SK-N-MC (cell line): ENCODE measurements around the gene FANCF.

Source experiments
- DNase-seq: peaks from one replicate; pipeline ENCODE4 v3.0.0-alpha.2; 2011; ENCODE audit warnings: low read depth, low spot score
- H3K27ac ChIP-seq: fragments of 200-600 bp; sonication (generic); 2 replicates; pipeline ENCODE4 v1.5.1; 2016; ENCODE audit warnings: mixed run types
- H3K36me3 ChIP-seq: fragments of 200-600 bp; sonication (generic); 2 replicates; pipeline ENCODE4 v1.6.1; 2017; ENCODE audit warnings: antibody characterized with exemption, low read length, mixed read lengths; ENCODE audit not compliant: insufficient read depth
- H3K4me3 ChIP-seq: fragments of 200-600 bp; sonication (generic); 2 replicates; pipeline ENCODE4 v1.5.1; 2016
- H3K9ac ChIP-seq: fragments of 200-600 bp; sonication (generic); 2 replicates; pipeline ENCODE4 v1.8.0; 2017; ENCODE audit warnings: mixed run types, mixed read lengths; ENCODE audit not compliant: insufficient read length
- H3K9me3 ChIP-seq: fragments of 200-600 bp; sonication (generic); 2 replicates; pipeline ENCODE4 v1.6.1; 2017; ENCODE audit warnings: low read depth, mild to moderate bottlenecking, antibody characterized with exemption, low read length, moderate library complexity, mixed read lengths
- EZH2 ChIP-seq: fragments of 200-600 bp; sonication (generic); IDR thresholded peaks from one replicate; pipeline ENCODE4 v1.6.1; 2017; ENCODE audit warnings: antibody characterized with exemption
- FOXP2 ChIP-seq: optimal IDR thresholded peaks from 2 replicates; pipeline ENCODE3; 2011; ENCODE audit warnings: mild to moderate bottlenecking, moderate library complexity; ENCODE audit not compliant: insufficient read depth; ENCODE audit errors: extremely low read length, control extremely low read depth
- POLR2AphosphoS5 ChIP-seq: IDR thresholded peaks from 2 replicates; pipeline ENCODE4 v1.6.1; 2012; ENCODE audit warnings: mild to moderate bottlenecking, low read depth, low read length, borderline replicate concordance

The FANCF gene

GRCh38 chr11:22635689-22636088 is 10.1 kb upstream of the FANCF start:
- H3K9me3 ChIP-seq: no peaks in the 10 kb centered on the region
- H3K9ac ChIP-seq: no peak overlapping the region
- no peak for TF ChIP-seq POLR2AphosphoS5
- TF ChIP-seq EZH2: no peak
- no peak for TF ChIP-seq FOXP2
- H3K27ac ChIP-seq: no peak overlapping the region
- no peak overlapping the region for H3K4me3 ChIP-seq
- no peak for DNase-seq
- H3K36me3 ChIP-seq: no peaks in the 10 kb centered on the region

DNA sequence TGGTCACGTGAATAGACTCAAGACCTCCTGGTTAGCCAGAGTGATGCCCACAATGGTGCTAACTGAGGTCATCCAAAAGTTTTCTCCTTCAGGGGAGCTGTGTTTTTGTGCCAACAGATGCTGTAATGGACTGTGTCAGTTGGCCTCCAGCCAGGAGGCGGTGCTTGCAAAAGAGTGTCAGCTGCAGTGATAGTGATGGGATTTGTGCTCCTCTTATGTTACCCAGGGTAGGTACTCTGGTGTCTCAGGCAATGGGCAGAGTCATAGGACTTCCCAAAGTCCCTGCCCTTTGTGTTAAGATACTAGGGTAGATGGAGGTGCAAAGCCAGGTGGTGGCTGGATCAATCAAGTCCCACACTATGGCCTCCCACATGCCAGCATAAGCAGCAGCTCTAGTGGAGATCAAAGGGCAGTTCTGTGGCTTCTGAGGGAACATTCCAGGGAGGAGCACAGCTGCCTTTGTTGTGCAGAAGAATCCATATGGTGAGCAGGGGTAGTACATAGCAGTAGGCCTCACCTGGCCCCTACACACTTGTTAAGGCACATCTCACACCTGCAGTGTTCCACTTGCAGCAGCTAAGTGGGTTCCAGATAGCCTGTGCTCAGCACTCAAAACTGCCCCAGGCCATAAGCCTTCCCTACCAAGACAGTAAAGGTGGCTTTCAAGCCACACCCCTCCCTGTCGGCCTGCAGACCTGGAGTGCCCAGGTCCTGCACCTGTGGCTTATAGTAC is 9.4 kb upstream of the FANCF start:
- H3K27ac ChIP-seq: no peak overlapping the region
- H3K4me3 ChIP-seq: no peak overlapping the region
- TF ChIP-seq FOXP2 (no peak), POLR2AphosphoS5 (no peak), EZH2 (no peak)
- no peak overlapping the region for H3K9ac ChIP-seq
- no peaks in the 10 kb centered on the region for H3K9me3 ChIP-seq
- DNase-seq: no peak
- H3K36me3 ChIP-seq: no peaks in the 10 kb centered on the region

DNA sequence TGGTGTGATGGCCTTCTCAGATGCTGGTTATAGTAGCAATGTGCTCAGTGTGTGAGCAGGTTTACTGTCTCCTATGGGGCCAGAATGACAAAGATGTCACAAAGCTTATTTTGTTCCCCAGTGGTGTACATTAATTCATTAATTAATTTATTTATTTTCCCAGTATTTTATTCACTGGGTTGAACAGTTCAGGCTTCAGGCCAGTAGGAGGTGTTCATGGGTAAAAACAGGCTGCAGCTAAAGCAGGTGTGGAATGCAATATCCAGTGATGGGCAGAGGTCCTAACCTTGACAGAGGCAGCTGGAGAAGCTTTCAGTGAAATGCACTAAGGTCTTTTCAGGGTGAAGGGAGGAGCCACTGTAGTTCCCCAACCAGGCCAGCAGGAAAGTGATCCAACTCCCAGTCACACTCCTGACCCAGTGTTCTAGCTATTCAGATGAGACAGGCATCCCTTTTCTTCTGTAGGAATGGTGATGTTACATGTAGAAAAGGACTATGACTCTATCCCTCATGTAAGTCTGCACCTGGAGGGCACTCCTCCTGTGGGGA is 7.8 kb upstream of the FANCF start:
- no peaks in the 10 kb centered on the region for H3K36me3 ChIP-seq
- H3K27ac ChIP-seq: no peak overlapping the region
- H3K9me3 ChIP-seq: no peaks in the 10 kb centered on the region
- no peak overlapping the region for H3K9ac ChIP-seq
- no peak for DNase-seq
- TF ChIP-seq FOXP2: no peak
- no peak for TF ChIP-seq EZH2
- no peak for TF ChIP-seq POLR2AphosphoS5
- H3K4me3 ChIP-seq: no peak overlapping the region

GRCh38 chr11:22627421-22627820 is 1.8 kb upstream of the FANCF start:
- no peak for TF ChIP-seq EZH2
- TF ChIP-seq FOXP2: no peak
- TF ChIP-seq POLR2AphosphoS5: no peak
- Histone ChIP-seq H3K4me3 (no peak overlapping the region), H3K9ac (no peak overlapping the region), H3K27ac (no peak overlapping the region), H3K9me3 (no peaks in the 10 kb centered on the region), H3K36me3 (no peaks in the 10 kb centered on the region)
- no peak for DNase-seq

GRCh38 chr11:22626573-22627239 is 1.1 kb upstream of the FANCF start:
- Histone ChIP-seq H3K9ac (no peak overlapping the region), H3K36me3 (no peaks in the 10 kb centered on the region), H3K4me3 (peak overlapping the region; percentile 84; the same call in 1 of the 2 replicates), H3K9me3 (no peaks in the 10 kb centered on the region), H3K27ac (no peak overlapping the region)
- DNase-seq: no peak
- no peak for TF ChIP-seq POLR2AphosphoS5
- no peak for TF ChIP-seq EZH2
- TF ChIP-seq FOXP2: no peak

GRCh38 chr11:22624742-22625447 is 728 bp downstream of the FANCF start:
- H3K27ac ChIP-seq: no peak overlapping the region
- H3K36me3 ChIP-seq: no peaks in the 10 kb centered on the region
- peak overlapping the region; percentile 74 for H3K9ac ChIP-seq
- H3K4me3 ChIP-seq: peak overlapping the region; percentile 84
- no peak for DNase-seq
- no peaks in the 10 kb centered on the region for H3K9me3 ChIP-seq
- no peak for TF ChIP-seq POLR2AphosphoS5
- no peak for TF ChIP-seq EZH2
- TF ChIP-seq FOXP2: no peak

- H3K9me3 ChIP-seq: no peaks in the 10 kb centered on the region
- no peak overlapping the region for H3K27ac ChIP-seq
- no peaks in the 10 kb centered on the region for H3K36me3 ChIP-seq
- H3K9ac ChIP-seq: no peak overlapping the region
- no peak overlapping the region for H3K4me3 ChIP-seq
- DNase-seq: no peak
- TF ChIP-seq EZH2 (no peak), FOXP2 (no peak)
Observed at GRCh38 chr11:22617868-22618267, 7.8 kb downstream of the FANCF start.

- Histone ChIP-seq H3K27ac (no peak overlapping the region), H3K4me3 (no peak overlapping the region), H3K36me3 (no peaks in the 10 kb centered on the region), H3K9me3 (no peaks in the 10 kb centered on the region), H3K9ac (no peak overlapping the region)
- DNase-seq: no peak
- TF ChIP-seq POLR2AphosphoS5 (no peak), EZH2 (no peak), FOXP2 (no peak)
Observed at GRCh38 chr11:22603933-22604332, 21.7 kb downstream of the FANCF start.
